NCI-H146 treated with DMSO at 0.1 percent for 48 hours (cell line): ENCODE measurements around the gene OR10Z1.

ENCODE experiments used
- DNase-seq: peaks from one replicate; lab custom pipeline; 2025; ENCODE audit not compliant: unreplicated experiment; lab: John Stamatoyannopoulos, UW

Gene OR10Z1

GRCh38 chr1:158604968-158605367, at the start of gene OR10Z1:
TSS of gene OR10Z1 (plus strand) at chr1:158605268. CDS start at chr1:158606439, 1,171 bp downstream.
- no peak for DNase-seq

GRCh38 chr1:158559696-158560095, 45.4 kb upstream of the OR10Z1 start:
- DNase-seq: no peak

GRCh38 chr1:158563853-158564252, 41.2 kb upstream of the OR10Z1 start:
- DNase-seq: no peak

- DNase-seq: no peak
Measured at GRCh38 chr1:158564608-158565007, 40.5 kb upstream of the OR10Z1 start.

GRCh38 chr1:158570480-158570879, 34.6 kb upstream of the OR10Z1 start, which contains the start of gene OR6P1:
TSS of gene OR6P1 (minus strand) at chr1:158570580. CDS start at chr1:158563604, 6,976 bp downstream.
- no peak for DNase-seq

- no peak for DNase-seq
Measured at GRCh38 chr1:158572226-158572625, 32.8 kb upstream of the OR10Z1 start.

GRCh38 chr1:158577561-158577960, 27.5 kb upstream of the OR10Z1 start:
- DNase-seq: no peak

GRCh38 chr1:158579733-158580132, 25.3 kb upstream of the OR10Z1 start, which contains the start of gene OR10X1:
TSS of gene OR10X1 (minus strand) at chr1:158579899. CDS start at chr1:158579899, 0 bp downstream.
- no peak for DNase-seq

- no peak for DNase-seq
Measured at GRCh38 chr1:158583962-158584361, 21.1 kb upstream of the OR10Z1 start.

- DNase-seq: no peak
Measured at GRCh38 chr1:158586942-158587341, 18.1 kb upstream of the OR10Z1 start.

- DNase-seq: no peak
Measured at GRCh38 chr1:158600735-158601134, 4.3 kb upstream of the OR10Z1 start.

- DNase-seq: no peak
Measured at GRCh38 chr1:158607296-158607695, 2.2 kb downstream of the OR10Z1 start.

GRCh38 chr1:158611916-158612315, 6.8 kb downstream of the OR10Z1 start:
- DNase-seq: no peak

GRCh38 chr1:158613764-158614163, 8.7 kb downstream of the OR10Z1 start:
- no peak for DNase-seq

GRCh38 chr1:158638146-158638545, 33.1 kb downstream of the OR10Z1 start:
- no peak for DNase-seq

GRCh38 chr1:158638904-158639303, 33.8 kb downstream of the OR10Z1 start:
- no peak for DNase-seq

- no peak for DNase-seq
Measured at GRCh38 chr1:158644449-158644848, 39.4 kb downstream of the OR10Z1 start.

- no peak for DNase-seq
Measured at GRCh38 chr1:158646465-158646864, 41.4 kb downstream of the OR10Z1 start.

GRCh38 chr1:158649052-158649451, 44.0 kb downstream of the OR10Z1 start:
- no peak for DNase-seq

- DNase-seq: no peak
Measured at GRCh38 chr1:158652721-158653334, 47.8 kb downstream of the OR10Z1 start.

- DNase-seq: no peak
Measured at GRCh38 chr1:158654086-158654485, 49.0 kb downstream of the OR10Z1 start.

- no peak for DNase-seq
Measured at GRCh38 chr1:158654571-158654970, 49.5 kb downstream of the OR10Z1 start.
